ENCODE data around the gene TMEM108.

TMEM108 gene

DNA sequence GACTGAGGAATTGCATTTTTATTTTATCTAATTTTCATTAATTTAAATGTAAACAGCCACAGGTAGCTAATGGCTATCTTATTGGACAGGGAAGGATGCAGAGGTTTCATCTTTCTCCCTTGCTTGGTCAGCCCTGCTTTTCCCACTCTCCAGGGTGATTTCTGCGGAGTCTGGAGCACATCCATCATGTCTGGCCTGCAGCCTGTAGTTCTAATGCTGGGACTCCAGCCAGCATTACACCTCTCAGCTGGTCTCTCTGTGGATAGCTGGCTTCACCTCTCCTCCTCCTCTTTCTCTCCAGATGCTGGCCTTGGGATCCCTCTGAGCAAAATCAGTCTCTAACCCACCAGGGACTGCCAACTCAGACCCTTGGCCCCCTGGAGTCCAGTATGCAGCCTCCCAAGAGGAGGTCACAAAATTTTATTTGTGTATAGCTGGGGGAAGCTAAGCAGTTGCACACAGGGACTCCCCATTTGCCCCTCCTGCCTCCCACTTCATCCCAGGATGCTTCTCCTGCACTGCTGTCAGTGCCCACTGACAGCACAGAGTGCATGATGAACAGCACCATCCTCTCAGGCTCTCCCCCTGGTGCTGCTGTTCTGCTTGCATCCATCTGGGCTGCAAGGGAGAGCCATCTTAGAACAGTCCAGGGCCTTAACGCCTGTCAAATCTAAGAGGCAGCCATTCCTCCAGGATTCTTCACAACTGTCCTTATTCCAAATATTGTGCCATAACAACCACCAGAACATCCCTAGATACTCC lies 363.4 kb downstream of the TMEM108 start:
- in situ Hi-C loops (cut with HindIII; ENCODE audit: low sequenced_read_pairs): no loop called here

- in situ Hi-C loops (cut with HindIII; ENCODE audit: low sequenced_read_pairs): no loop called here
These were observed 366.7 kb downstream of the TMEM108 start for GRCh38 chr3:133404920-133405319.

DNA sequence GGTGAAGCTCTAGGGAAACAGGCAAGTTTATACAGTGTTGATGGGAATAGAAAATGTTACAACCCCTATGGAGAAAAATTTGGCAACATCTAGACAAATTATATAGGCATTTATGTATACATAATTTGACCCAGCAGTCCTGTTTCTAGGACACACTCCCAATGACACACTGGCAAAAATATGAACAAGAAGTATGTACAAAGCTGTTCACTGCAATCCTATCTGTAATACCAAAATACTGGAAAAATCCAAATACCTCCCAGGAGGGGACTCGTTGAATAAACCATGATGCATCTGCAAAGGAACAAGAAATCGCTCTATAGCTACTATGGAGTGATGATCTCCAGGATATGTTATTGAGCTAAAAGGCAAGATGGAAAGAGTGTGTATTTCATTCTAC lies 370.2 kb downstream of the TMEM108 start:
- in situ Hi-C loops (cut with HindIII; ENCODE audit: low sequenced_read_pairs): no loop called here

DNA sequence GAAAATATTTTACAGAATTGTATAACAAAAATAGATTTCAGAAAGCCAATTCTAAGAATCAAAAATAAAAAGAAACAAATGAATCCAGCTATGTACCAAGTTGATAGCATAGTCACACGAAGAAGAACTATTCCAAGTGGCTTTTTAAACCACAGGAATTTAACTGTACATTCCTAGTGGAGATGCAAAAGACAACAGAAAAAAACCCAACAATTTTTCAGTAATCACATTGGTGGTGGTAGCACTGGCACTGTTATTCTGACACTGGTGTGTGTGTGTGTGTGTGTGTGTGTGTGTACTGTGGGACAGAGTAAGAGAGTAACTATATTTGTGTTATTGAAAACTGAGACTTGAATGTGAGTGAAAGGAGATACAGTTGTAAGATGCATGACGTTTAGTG lies 370.8 kb downstream of the TMEM108 start:
- in situ Hi-C loops (cut with HindIII; ENCODE audit: low sequenced_read_pairs): no loop called here

- in situ Hi-C loops (cut with HindIII; ENCODE audit: low sequenced_read_pairs): no loop called here
These were observed 372.2 kb downstream of the TMEM108 start for GRCh38 chr3:133410191-133410892.

- in situ Hi-C loops (cut with HindIII; ENCODE audit: low sequenced_read_pairs): no loop called here
These were observed 374.3 kb downstream of the TMEM108 start for GRCh38 chr3:133412183-133413132.

DNA sequence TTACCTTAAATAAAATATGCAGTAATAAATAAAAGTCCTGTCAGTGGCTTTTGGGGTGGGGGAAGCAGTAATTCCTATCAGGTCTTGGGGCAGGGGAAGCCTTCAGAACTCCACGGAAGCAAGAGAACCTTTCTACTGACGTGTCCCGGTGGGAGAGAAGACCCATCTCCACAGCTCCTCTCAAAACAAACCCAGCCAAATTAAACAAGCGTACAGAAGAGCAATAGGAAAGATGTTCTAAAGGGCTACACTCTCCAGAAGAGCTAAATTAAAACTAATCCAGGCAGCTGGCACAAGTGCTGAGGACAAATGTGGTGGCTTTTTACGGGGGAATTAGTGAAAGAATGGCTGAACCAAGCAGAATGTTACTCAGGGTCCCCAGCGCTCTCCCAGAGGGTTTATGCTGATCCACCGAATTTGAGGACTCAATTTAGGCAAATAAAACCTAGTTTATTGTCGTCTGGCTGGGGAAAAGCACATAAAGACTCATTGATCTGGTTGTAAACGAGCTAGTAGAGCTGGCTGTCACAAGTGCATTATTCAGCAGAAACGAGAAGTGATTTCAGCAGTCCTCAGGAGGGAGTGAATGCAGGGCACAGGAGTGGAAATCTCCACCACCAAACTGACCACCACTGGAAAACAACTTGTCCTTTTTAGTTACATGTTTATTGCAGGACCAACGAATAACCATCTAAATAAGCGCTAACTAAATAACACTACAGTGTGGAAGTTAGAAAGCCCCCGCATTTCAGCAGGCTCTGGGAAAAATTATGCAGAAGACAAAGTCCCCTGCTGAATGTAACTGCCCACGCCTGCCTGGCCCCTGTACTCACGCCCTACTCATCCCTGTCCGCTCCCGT lies 375.2 kb downstream of the TMEM108 start:
- in situ Hi-C loops (cut with HindIII; ENCODE audit: low sequenced_read_pairs): no loop called here

- in situ Hi-C loops (cut with HindIII; ENCODE audit: low sequenced_read_pairs): no loop called here
These were observed 375.8 kb downstream of the TMEM108 start for GRCh38 chr3:133414021-133414392.

- in situ Hi-C loops (cut with HindIII; ENCODE audit: low sequenced_read_pairs): no loop called here
These were observed 380.2 kb downstream of the TMEM108 start for GRCh38 chr3:133418361-133418760.

- in situ Hi-C loops (cut with HindIII; ENCODE audit: low sequenced_read_pairs): no loop called here
These were observed 381.1 kb downstream of the TMEM108 start for GRCh38 chr3:133419151-133419909.

DNA sequence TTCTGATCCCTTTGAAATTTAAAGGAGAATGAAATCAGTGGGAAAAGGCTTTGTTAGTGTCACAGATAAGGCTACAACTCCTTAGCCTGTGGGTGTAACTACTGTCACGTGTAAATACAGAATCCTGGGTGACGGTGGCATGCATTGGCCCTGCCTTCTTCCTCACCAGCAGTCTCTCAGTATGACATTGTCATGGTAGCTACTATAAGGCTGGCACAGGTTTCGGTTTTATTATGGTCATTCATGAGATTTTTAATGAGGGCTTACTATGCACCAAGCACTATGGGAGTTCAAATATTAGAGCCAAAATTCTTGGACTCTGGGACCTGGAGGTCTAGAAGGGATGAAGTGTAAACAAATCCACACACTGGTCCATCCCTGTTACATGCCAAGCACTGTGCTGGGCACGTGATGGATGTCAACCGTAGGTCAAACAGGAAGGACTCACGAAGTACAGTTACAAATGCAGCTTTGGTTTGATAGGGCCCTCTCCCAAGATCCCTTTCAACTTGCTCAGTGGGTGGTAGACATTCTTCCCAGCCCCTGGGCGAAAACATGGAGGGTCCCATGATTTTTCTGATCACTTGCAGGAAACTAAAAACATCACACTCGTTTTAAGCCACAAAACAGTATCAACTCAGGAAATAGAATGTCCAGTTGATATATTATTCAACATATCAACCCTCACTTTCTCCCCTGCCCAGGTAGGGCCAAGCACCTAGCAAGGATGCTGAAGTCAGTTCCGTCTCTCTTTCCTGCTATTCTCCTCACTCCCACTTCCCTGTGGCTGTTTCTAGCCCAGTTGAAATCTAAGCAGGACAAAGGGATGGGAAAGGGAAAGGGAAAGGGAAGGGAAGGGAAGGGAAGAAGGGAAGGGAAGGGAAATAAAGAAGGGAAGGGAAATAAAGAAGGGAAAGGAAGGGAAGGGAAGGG lies 387.0 kb downstream of the TMEM108 start:
- in situ Hi-C loops (cut with HindIII; ENCODE audit: low sequenced_read_pairs): no loop called here

GRCh38 chr3:133425898-133426297 lies 387.7 kb downstream of the TMEM108 start:
- in situ Hi-C loops (cut with HindIII; ENCODE audit: low sequenced_read_pairs): no loop called here

GRCh38 chr3:133426721-133427120 lies 388.5 kb downstream of the TMEM108 start:
- in situ Hi-C loops (cut with HindIII; ENCODE audit: low sequenced_read_pairs): no loop called here

GRCh38 chr3:133428552-133428951 lies 390.4 kb downstream of the TMEM108 start:
- in situ Hi-C loops (cut with HindIII; ENCODE audit: low sequenced_read_pairs): no loop called here

- in situ Hi-C loops (cut with HindIII; ENCODE audit: low sequenced_read_pairs): no loop called here
These were observed 390.9 kb downstream of the TMEM108 start for GRCh38 chr3:133429063-133429462.

DNA sequence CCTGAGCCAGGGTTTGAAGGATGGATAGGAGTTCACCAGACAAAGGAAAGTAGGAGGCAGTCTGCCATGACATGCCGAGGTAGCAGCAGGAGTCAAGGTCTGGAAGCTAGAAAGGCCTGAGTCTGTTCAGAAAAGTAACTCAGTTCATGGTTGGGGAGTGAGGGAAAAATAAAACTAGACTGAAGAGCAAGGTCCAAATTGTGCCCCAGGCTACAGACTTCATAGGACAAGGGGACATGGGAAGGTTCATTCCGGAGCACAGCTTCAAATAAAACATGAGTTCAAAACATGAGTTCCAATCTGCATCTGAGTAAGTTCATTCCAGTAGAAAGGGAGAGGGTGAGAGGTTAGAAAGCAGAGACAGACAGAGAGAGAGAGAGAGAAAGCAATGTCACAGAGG lies 401.4 kb downstream of the TMEM108 start:
- in situ Hi-C loops (cut with HindIII; ENCODE audit: low sequenced_read_pairs): no loop called here

- in situ Hi-C loops (cut with HindIII; ENCODE audit: low sequenced_read_pairs): no loop called here
These were observed 402.5 kb downstream of the TMEM108 start for GRCh38 chr3:133440652-133441051.

DNA sequence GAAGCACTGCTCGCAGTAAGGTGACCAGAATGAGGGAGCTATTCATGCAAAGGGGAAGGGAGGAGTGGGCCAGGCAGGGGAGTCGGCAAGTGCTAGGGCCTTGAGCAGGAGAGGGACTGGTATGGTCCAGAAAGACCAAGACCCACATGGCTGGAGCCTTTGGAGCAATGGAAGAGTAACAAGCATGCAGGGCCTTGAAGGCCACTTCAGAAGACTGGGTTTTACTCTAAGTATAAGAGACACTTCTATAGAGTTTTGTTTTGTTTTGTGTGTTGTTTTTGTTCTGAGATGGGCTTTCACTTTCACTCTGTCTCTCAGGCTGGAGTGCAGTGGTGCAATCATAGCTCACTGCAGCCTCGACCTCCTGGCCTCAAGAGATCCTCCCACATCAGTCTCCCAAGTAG lies 403.7 kb downstream of the TMEM108 start:
- in situ Hi-C loops (cut with HindIII; ENCODE audit: low sequenced_read_pairs): no loop called here

DNA sequence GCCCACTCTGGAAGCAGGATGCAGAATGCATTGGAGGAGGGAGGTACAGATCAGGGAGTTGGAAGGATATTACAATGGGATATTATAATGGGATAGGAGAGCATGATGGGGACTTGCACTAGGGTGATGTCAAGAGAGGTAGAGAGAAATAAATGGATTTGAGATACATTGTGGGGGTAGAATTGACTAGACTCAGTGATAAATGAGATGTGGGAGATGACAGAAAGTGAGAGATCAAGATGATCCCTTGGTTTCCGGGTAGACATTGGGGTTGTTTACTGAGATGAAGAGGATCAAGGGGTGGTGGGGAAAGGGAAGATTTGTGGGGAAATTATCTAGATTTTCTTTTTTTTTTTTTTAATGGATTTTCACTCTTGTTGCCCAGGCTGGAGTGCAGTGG lies 404.3 kb downstream of the TMEM108 start:
- in situ Hi-C loops (cut with HindIII; ENCODE audit: low sequenced_read_pairs): no loop called here

Data from endothelial cell of hepatic sinusoid (primary cell).